Inferior parietal cortex (tissue), 1 donor: ENCODE results near the gene OTOR.

Source experiments
- DNase-seq: peaks from one replicate; pipeline ENCODE4 v3.0.0-alpha.2; 2016; ENCODE audit errors: extremely low spot score

The OTOR gene

GRCh38 chr20:16748308-16748900, at the start of gene OTOR:
TSS of gene OTOR (plus strand) at chr20:16748358. CDS start at chr20:16748402, 44 bp downstream.
- no peak for DNase-seq

GRCh38 chr20:16699293-16699692, 48.9 kb upstream of the OTOR start:
- no peak for DNase-seq

- no peak for DNase-seq
Observed at GRCh38 chr20:16701296-16701695, 46.9 kb upstream of the OTOR start.

- DNase-seq: no peak
Observed at GRCh38 chr20:16703570-16703969, 44.6 kb upstream of the OTOR start.

GRCh38 chr20:16707674-16708073, 40.5 kb upstream of the OTOR start:
- no peak for DNase-seq

GRCh38 chr20:16708602-16709001, 39.6 kb upstream of the OTOR start:
- no peak for DNase-seq

- no peak for DNase-seq
Observed at GRCh38 chr20:16709017-16709416, 39.1 kb upstream of the OTOR start.

GRCh38 chr20:16710781-16711180, 37.4 kb upstream of the OTOR start:
- no peak for DNase-seq

- no peak for DNase-seq
Observed at GRCh38 chr20:16711661-16712258, 36.4 kb upstream of the OTOR start.

- DNase-seq: no peak
Observed at GRCh38 chr20:16712511-16712947, 35.6 kb upstream of the OTOR start.

- DNase-seq: no peak
Observed at GRCh38 chr20:16713066-16713465, 35.1 kb upstream of the OTOR start.

GRCh38 chr20:16714242-16714641, 33.9 kb upstream of the OTOR start:
- no peak for DNase-seq

- peak; percentile 43 for DNase-seq
Observed at GRCh38 chr20:16714751-16715150, 33.4 kb upstream of the OTOR start.

GRCh38 chr20:16719421-16719820, 28.7 kb upstream of the OTOR start:
- no peak for DNase-seq

- no peak for DNase-seq
Observed at GRCh38 chr20:16729080-16729479, 19.1 kb upstream of the OTOR start.

- peak; percentile 94 for DNase-seq
Observed at GRCh38 chr20:16729565-16730460, 18.3 kb upstream of the OTOR start, which contains the start of gene SNRPB2. TSS of gene SNRPB2 (plus strand) at chr20:16730026. CDS start at chr20:16731703, 1,677 bp downstream.

GRCh38 chr20:16732506-16733152, 15.5 kb upstream of the OTOR start:
- no peak for DNase-seq

GRCh38 chr20:16740365-16741072, 7.6 kb upstream of the OTOR start:
- no peak for DNase-seq

- DNase-seq: no peak
Observed at GRCh38 chr20:16744178-16744807, 3.9 kb upstream of the OTOR start.

- no peak for DNase-seq
Observed at GRCh38 chr20:16745204-16745603, 3.0 kb upstream of the OTOR start.

- DNase-seq: no peak
Observed at GRCh38 chr20:16747291-16747811, 807 bp upstream of the OTOR start.
